ENCODE data around the gene PLD5. TPM values are rescaled to one million over a fixed set of nuclear protein-coding genes. Genes with fewer than 3 reads are reported as not detected.

PLD5 gene
- total RNA-seq, 1 experiment from 2014 or later: 1.8 TPM

- Mint-ChIP-seq H3K27me3 (ENCODE audit: insufficient read depth, unreplicated experiment) (no peaks in the 10 kb centered on the region), H3K27ac (ENCODE audit: unreplicated experiment) (no peak overlapping the region)
- TF ChIP-seq, protein P1, sequence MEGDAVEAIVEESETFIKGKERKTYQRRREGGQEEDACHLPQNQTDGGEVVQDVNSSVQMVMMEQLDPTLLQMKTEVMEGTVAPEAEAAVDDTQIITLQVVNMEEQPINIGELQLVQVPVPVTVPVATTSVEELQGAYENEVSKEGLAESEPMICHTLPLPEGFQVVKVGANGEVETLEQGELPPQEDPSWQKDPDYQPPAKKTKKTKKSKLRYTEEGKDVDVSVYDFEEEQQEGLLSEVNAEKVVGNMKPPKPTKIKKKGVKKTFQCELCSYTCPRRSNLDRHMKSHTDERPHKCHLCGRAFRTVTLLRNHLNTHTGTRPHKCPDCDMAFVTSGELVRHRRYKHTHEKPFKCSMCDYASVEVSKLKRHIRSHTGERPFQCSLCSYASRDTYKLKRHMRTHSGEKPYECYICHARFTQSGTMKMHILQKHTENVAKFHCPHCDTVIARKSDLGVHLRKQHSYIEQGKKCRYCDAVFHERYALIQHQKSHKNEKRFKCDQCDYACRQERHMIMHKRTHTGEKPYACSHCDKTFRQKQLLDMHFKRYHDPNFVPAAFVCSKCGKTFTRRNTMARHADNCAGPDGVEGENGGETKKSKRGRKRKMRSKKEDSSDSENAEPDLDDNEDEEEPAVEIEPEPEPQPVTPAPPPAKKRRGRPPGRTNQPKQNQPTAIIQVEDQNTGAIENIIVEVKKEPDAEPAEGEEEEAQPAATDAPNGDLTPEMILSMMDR (IDR thresholded peaks at IDR 0.05; ENCODE audit: insufficient read depth in 1 of 2, low read depth in 1 of 2, low read length in 1 of 2, severe bottlenecking in 1 of 2, unreplicated experiment in 1 of 2): no peak
Measured at GRCh38 chr1:242139986-242140385, 384.5 kb downstream of the PLD5 start.

DNA sequence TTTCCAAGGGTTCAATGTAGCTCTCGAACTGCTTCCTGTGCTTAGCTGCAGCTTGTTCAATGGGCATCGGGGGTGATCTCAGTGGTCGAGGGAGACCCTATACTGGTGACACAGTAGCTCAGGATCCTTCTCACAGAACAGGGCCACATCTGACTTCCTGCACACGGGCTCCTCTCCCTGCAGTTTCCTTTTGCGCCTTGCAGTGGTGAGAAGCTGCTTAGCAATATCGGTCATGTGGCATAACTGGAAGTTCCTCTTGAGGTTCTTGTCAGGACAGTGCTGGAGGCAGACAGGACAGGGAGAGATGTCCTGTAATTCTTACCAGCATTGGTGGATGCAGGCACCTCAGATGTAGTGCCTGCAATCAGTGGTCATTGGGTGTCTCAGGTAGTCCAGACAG is 385.1 kb downstream of the PLD5 start:
- BruUV-seq (replicated peaks): no TSS peak
- intact Hi-C loops (cut with micrococcal nuclease; ENCODE audit: unreplicated experiment): no loop called here
- DNase-seq: no peak

More at GRCh38 chr1:242139986-242140385, 384.5 kb downstream of the PLD5 start:
- H3K9me3 ChIP-seq: no peaks in the 10 kb centered on the region
- Mint-ChIP-seq H3K4me3 (ENCODE audit: unreplicated experiment) (no peak overlapping the region), H3K36me3 (ENCODE audit: insufficient read depth, unreplicated experiment) (no peaks in the 10 kb centered on the region), H3K4me1 (ENCODE audit: low read depth, unreplicated experiment) (no peaks in the 10 kb centered on the region), H3K9me3 (ENCODE audit: unreplicated experiment) (no peaks in the 10 kb centered on the region)
- BruUV-seq (replicated peaks): no TSS peak
- ChIA-PET POLR2A (no interaction called here), CTCF (no interaction called here)
- DNase-seq: no peak
- H3K27me3 ChIP-seq (replicated peaks; ENCODE audit: control insufficient read depth, insufficient read depth, low read length): no peaks in the 10 kb centered on the region
- intact Hi-C loops (cut with micrococcal nuclease; ENCODE audit: unreplicated experiment): no loop called here
- H3K4me3 ChIP-seq (ENCODE audit: low read depth, low read length): no peak overlapping the region
- H3K4me1 ChIP-seq: no peaks in the 10 kb centered on the region
- H3K36me3 ChIP-seq (ENCODE audit: control insufficient read depth, insufficient read depth, low read length): no peaks in the 10 kb centered on the region

GRCh38 chr1:242133796-242134195 is 390.7 kb downstream of the PLD5 start:
- Mint-ChIP-seq H3K9me3 (ENCODE audit: unreplicated experiment) (no peaks in the 10 kb centered on the region), H3K27ac (ENCODE audit: unreplicated experiment) (no peak overlapping the region), H3K4me1 (ENCODE audit: low read depth, unreplicated experiment) (no peaks in the 10 kb centered on the region), H3K4me3 (ENCODE audit: unreplicated experiment) (no peak overlapping the region), H3K27me3 (ENCODE audit: insufficient read depth, unreplicated experiment) (no peaks in the 10 kb centered on the region), H3K36me3 (ENCODE audit: insufficient read depth, unreplicated experiment) (no peaks in the 10 kb centered on the region)
- ChIA-PET POLR2A (no interaction called here), CTCF (no interaction called here)
- H3K36me3 ChIP-seq (ENCODE audit: control insufficient read depth, insufficient read depth, low read length): no peaks in the 10 kb centered on the region
- DNase-seq: no peak
- TF ChIP-seq, protein P1 (IDR thresholded peaks at IDR 0.05; ENCODE audit: insufficient read depth in 1 of 2, low read depth in 1 of 2, low read length in 1 of 2, severe bottlenecking in 1 of 2, unreplicated experiment in 1 of 2): no peak
- no TSS peak for BruUV-seq (replicated peaks)
- H3K27me3 ChIP-seq (replicated peaks; ENCODE audit: control insufficient read depth, insufficient read depth, low read length): no peaks in the 10 kb centered on the region
- no peaks in the 10 kb centered on the region for H3K4me1 ChIP-seq
- H3K4me3 ChIP-seq (ENCODE audit: low read depth, low read length): no peak overlapping the region
- no peaks in the 10 kb centered on the region for H3K9me3 ChIP-seq
- intact Hi-C loops (cut with micrococcal nuclease; ENCODE audit: unreplicated experiment): no loop called here

More for the DNA sequence above, 385.1 kb downstream of the PLD5 start:
- Mint-ChIP-seq H3K27me3 (ENCODE audit: insufficient read depth, unreplicated experiment) (no peaks in the 10 kb centered on the region), H3K4me1 (ENCODE audit: low read depth, unreplicated experiment) (no peaks in the 10 kb centered on the region), H3K9me3 (ENCODE audit: unreplicated experiment) (no peaks in the 10 kb centered on the region), H3K36me3 (ENCODE audit: insufficient read depth, unreplicated experiment) (no peaks in the 10 kb centered on the region), H3K4me3 (ENCODE audit: unreplicated experiment) (no peak overlapping the region), H3K27ac (ENCODE audit: unreplicated experiment) (no peak overlapping the region)
- H3K4me3 ChIP-seq (ENCODE audit: low read depth, low read length): no peak overlapping the region
- POLR2A ChIA-PET: no interaction called here
- H3K36me3 ChIP-seq (ENCODE audit: control insufficient read depth, insufficient read depth, low read length): no peaks in the 10 kb centered on the region
- H3K4me1 ChIP-seq: no peaks in the 10 kb centered on the region
- CTCF ChIA-PET: no interaction called here
- H3K9me3 ChIP-seq: no peaks in the 10 kb centered on the region
- TF ChIP-seq, protein P1 (IDR thresholded peaks at IDR 0.05; ENCODE audit: insufficient read depth in 1 of 2, low read depth in 1 of 2, low read length in 1 of 2, severe bottlenecking in 1 of 2, unreplicated experiment in 1 of 2): no peak
- no peaks in the 10 kb centered on the region for H3K27me3 ChIP-seq (replicated peaks; ENCODE audit: control insufficient read depth, insufficient read depth, low read length)
